ENCODE data around the gene NIPSNAP3A. TPM values are rescaled to one million over a fixed set of nuclear protein-coding genes. Genes with fewer than 3 reads are reported as not detected.

The NIPSNAP3A gene
- total RNA-seq, 1 experiment from 2014 or later: 6.9 TPM

DNA sequence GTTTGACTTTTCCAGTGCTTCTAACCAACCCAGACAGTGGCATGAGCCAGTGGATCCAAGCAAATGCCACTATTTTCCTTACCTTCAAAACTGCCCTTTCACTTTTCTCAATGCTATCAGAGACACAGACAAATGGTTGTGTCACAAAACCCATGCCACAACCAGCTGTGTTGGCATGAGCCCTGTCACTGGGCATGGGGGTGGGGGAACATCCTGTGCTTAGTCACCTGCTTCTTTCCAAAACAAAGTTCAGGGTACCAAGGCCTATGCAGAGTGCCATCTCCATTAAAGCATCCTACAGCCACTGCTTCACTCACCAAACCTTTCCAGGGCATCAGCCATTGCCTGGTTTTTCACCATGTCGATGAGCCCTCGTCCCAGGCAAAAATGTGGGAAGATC is 46.6 kb downstream of the NIPSNAP3A start:
- no peak overlapping the region for H2AFZ ChIP-seq (ENCODE audit: low read depth, low read length, poor library complexity, severe bottlenecking)
- no peak for ATAC-seq
- H3K4me3 ChIP-seq (replicated peaks in 1 of 2; ENCODE audit: low read depth in 1 of 2, low read length in 2 of 2): no peak overlapping the region
- no peak for DNase-seq (ENCODE audit: low read depth, low spot score)
- no peak for TF ChIP-seq ZNF274 (IDR thresholded peaks at IDR 0.05; ENCODE audit: low read depth, low read length)
- TF ChIP-seq EGR1 (IDR thresholded peaks at IDR 0.05; ENCODE audit: low read depth): no peak
- TF ChIP-seq SP1 (IDR thresholded peaks at IDR 0.05; ENCODE audit: low read depth): no peak
- TF ChIP-seq CTCF (IDR thresholded peaks at IDR 0.05 in 2 of 3, conservative IDR thresholded peaks at IDR 0.05 in 1 of 3; ENCODE audit: borderline replicate concordance in 1 of 3, insufficient read depth in 1 of 3, low read depth in 2 of 3, low read length in 2 of 3): no peak
- no peak for TF ChIP-seq FOSL1 (IDR thresholded peaks at IDR 0.05; ENCODE audit: low read depth)
- no peak for TF ChIP-seq CBX3 (IDR thresholded peaks at IDR 0.05; ENCODE audit: low read depth)
- no peak for TF ChIP-seq ELF1 (IDR thresholded peaks at IDR 0.05; ENCODE audit: borderline replicate concordance, low read depth)
- no peak for TF ChIP-seq EZH2 (IDR thresholded peaks at IDR 0.05)
- no peak for TF ChIP-seq ZFX (IDR thresholded peaks at IDR 0.05)
- no peak for TF ChIP-seq RAD21 (IDR thresholded peaks at IDR 0.05; ENCODE audit: low read depth)
- TF ChIP-seq REST (IDR thresholded peaks at IDR 0.05; ENCODE audit: low read depth): no peak
- TF ChIP-seq SIN3A (IDR thresholded peaks at IDR 0.05; ENCODE audit: low read depth): no peak
- TF ChIP-seq YY1 (IDR thresholded peaks at IDR 0.05; ENCODE audit: extremely low read depth, insufficient replicate concordance, low read depth, low read length): no peak
- no peak for TF ChIP-seq SRF (IDR thresholded peaks at IDR 0.05; ENCODE audit: low read depth)
- no peak for TF ChIP-seq CEBPB (IDR thresholded peaks at IDR 0.05; ENCODE audit: low read depth)
- no peak for TF ChIP-seq JUND (IDR thresholded peaks at IDR 0.05)
- TF ChIP-seq POLR2AphosphoS5 (IDR thresholded peaks at IDR 0.05; ENCODE audit: low read depth, low read length): no peak
- no peak for TF ChIP-seq ZBTB33 (IDR thresholded peaks at IDR 0.05; ENCODE audit: extremely low read depth, insufficient replicate concordance, low read length)
- TF ChIP-seq TCF7L2 (IDR thresholded peaks at IDR 0.05; ENCODE audit: borderline replicate concordance, extremely low read depth, insufficient read depth, insufficient read length): no peak
- ChIA-PET POLR2A (interaction anchor here (0.5 kb wide), 1 partner anchor 656 kb away, joined by 3 read pairs; no protein-coding TSS in a partner anchor), RAD21 (ENCODE audit: low non-redundant PET in 1 of 2, low total read pairs in 2 of 2, uncharacterized antibody in 2 of 2, unreplicated experiment in 2 of 2) (no interaction called here), CTCF (interaction anchor here (0.7 kb wide), 1 partner anchor 69 kb away, joined by 3 read pairs; no protein-coding TSS in a partner anchor)
- H3K9ac ChIP-seq (ENCODE audit: low read length): no peak overlapping the region
- H3K4me1 ChIP-seq (ENCODE audit: control insufficient read depth in 1 of 2, insufficient read depth in 2 of 2, low read length in 2 of 2): no peaks in the 10 kb centered on the region
- intact Hi-C loops (cut with micrococcal nuclease): no loop called here
- no peaks in the 10 kb centered on the region for H3K36me3 ChIP-seq (ENCODE audit: control insufficient read depth in 1 of 2, insufficient read depth in 2 of 2, low read length in 2 of 2)
- BruUV-seq (replicated peaks): no TSS peak
- no peaks in the 10 kb centered on the region for H3K9me3 ChIP-seq (ENCODE audit: control insufficient read depth in 1 of 2, insufficient read depth in 1 of 2, low read depth in 1 of 2, low read length in 2 of 2)
- no peaks in the 10 kb centered on the region for H3K79me2 ChIP-seq (ENCODE audit: insufficient read depth, low read length)
- H3K27me3 ChIP-seq (ENCODE audit: insufficient read depth, low read length): no peaks in the 10 kb centered on the region
- no peak overlapping the region for H3K27ac ChIP-seq (ENCODE audit: low read depth, low read length)
- no peak overlapping the region for H3K4me2 ChIP-seq (ENCODE audit: low read length)
- H4K20me1 ChIP-seq (ENCODE audit: insufficient read depth): no peaks in the 10 kb centered on the region
- no peaks in the 10 kb centered on the region for H3K9me2 ChIP-seq (ENCODE audit: insufficient read depth)

Data from HCT116 (cell line).